Uterus (tissue), 4 donors: Measurements from ENCODE around the gene ROBO2. TPM values are rescaled to one million over a fixed set of nuclear protein-coding genes. Genes with fewer than 3 reads are reported as not detected.

Experiments
- DNase-seq, 2 donors: peaks; one replicate each; pipeline ENCODE4 v3.0.0-alpha.2; 2019 to 2020
- H3K27ac ChIP-seq, 2 donors: fragments of 200-600 bp; sonication (generic); 1 replicate in 1 of 2; 2 replicates in 1 of 2; pipeline ENCODE4 v1.5.1; 2016 to 2018
- H3K27me3 ChIP-seq, 2 donors: fragments of 200-600 bp; sonication (generic); one replicate each; pipeline ENCODE4 v1.5.1; 2018 to 2019; ENCODE audit warnings: control low read depth in 1 of 2
- H3K36me3 ChIP-seq, 2 donors: fragments of 200-600 bp; sonication (generic); one replicate each; pipeline ENCODE4 v1.5.1; 2019; ENCODE audit warnings: control low read depth in 1 of 2
- H3K4me1 ChIP-seq, 2 donors: fragments of 200-600 bp; sonication (generic); one replicate each; pipeline ENCODE4 v1.5.1; 2018 to 2019; ENCODE audit warnings: control low read depth in 1 of 2
- H3K4me3 ChIP-seq, 2 donors: fragments of 200-600 bp; sonication (generic); 1 replicate in 1 of 2; 2 replicates in 1 of 2; pipeline ENCODE4 v1.5.1; 2018 to 2019; ENCODE audit warnings: mild to moderate bottlenecking in 1 of 2
- H3K9me3 ChIP-seq, 2 donors: fragments of 200-600 bp; sonication (generic); one replicate each; pipeline ENCODE4 v1.5.1; 2019; ENCODE audit warnings: control low read depth in 1 of 2
- POLR2A ChIP-seq, 2 donors: fragments of 450-650 bp; IDR thresholded peaks; one replicate each; pipeline ENCODE4 v1.6.1; 2016; ENCODE audit warnings: antibody characterized with exemption in 2 of 2, mild to moderate bottlenecking in 1 of 2, moderate library complexity in 1 of 2
- intact Hi-C: fragments of 100-400 bp; cut with DNase I; formaldehyde crosslinking; loops from one replicate; pipeline ENCODE4 v1.15.1; 2023; ENCODE audit warnings: low total_unique reads
- total RNA-seq, 4 donors: library from RNA; depleted of rRNA in 3 of 4; stranded (reverse); fragments of >200 nt in 3 of 4; gene quantifications; one replicate each; pipeline versions ENCODE4 v1.1.0 to v1.2.4, GENCODE V29; 2014 to 2023
- TF ChIP-seq, protein P1 (sequence below), 4 experiments: fragments of 200-600 bp in 2 of 4; fragments of 450-650 bp in 2 of 4; sonication (generic) in 2 of 4; IDR thresholded peaks; one replicate each; pipeline ENCODE4 v1.5.1; 2016 to 2019; ENCODE audit warnings: antibody characterized with exemption in 4 of 4, mild to moderate bottlenecking in 2 of 4, moderate library complexity in 1 of 4
- donor health status: DM: yes; HTN: yes; CAD: no.

ROBO2 gene
- total RNA-seq, 4 donors from 2014 or later, result 0.26 to 51.3 (median 0.49) TPM; not detected in 1

DNA sequence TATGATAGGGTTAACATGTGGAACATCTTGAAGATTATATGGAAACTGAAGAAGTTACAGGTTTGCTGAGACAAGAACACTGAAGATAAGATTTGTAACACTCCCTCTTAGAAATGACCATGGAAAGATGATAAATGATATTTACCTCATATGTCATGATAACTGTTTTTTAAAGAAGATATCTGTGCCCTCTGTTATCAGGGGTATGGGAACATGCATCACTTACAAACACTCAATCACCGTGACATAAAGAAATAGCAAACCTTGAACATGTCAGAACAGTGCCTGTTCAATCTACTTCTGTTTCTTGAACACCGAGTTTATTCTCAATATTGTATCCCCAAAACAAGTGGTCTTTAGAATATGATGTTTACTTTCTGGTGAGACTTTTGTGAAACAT is 149.4 kb downstream of the ROBO2 start:
- Histone ChIP-seq H3K27me3 (no peaks in the 10 kb centered on the region), H3K9me3 (no peaks in the 10 kb centered on the region), H3K36me3 (no peaks in the 10 kb centered on the region), H3K4me1 (no peaks in the 10 kb centered on the region), H3K27ac (no peak overlapping the region), H3K4me3 (no peak overlapping the region)
- DNase-seq, result no peak
- TF ChIP-seq POLR2A (IDR thresholded peaks at IDR 0.05), result no peak
- TF ChIP-seq, protein P1, sequence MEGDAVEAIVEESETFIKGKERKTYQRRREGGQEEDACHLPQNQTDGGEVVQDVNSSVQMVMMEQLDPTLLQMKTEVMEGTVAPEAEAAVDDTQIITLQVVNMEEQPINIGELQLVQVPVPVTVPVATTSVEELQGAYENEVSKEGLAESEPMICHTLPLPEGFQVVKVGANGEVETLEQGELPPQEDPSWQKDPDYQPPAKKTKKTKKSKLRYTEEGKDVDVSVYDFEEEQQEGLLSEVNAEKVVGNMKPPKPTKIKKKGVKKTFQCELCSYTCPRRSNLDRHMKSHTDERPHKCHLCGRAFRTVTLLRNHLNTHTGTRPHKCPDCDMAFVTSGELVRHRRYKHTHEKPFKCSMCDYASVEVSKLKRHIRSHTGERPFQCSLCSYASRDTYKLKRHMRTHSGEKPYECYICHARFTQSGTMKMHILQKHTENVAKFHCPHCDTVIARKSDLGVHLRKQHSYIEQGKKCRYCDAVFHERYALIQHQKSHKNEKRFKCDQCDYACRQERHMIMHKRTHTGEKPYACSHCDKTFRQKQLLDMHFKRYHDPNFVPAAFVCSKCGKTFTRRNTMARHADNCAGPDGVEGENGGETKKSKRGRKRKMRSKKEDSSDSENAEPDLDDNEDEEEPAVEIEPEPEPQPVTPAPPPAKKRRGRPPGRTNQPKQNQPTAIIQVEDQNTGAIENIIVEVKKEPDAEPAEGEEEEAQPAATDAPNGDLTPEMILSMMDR (IDR thresholded peaks at IDR 0.05), result no peak
- intact Hi-C loops, result no loop called here

GRCh38 chr3:77189684-77190083 is 149.8 kb downstream of the ROBO2 start:
- no peaks in the 10 kb centered on the region for H3K9me3 ChIP-seq
- H3K4me1 ChIP-seq, result no peaks in the 10 kb centered on the region
- peak overlapping the region in 1 of 2 donors; percentile 6 for H3K27ac ChIP-seq
- no peaks in the 10 kb centered on the region for H3K27me3 ChIP-seq
- H3K36me3 ChIP-seq, result no peaks in the 10 kb centered on the region
- no peak for DNase-seq
- H3K4me3 ChIP-seq, result no peak overlapping the region
- TF ChIP-seq, protein P1 (IDR thresholded peaks at IDR 0.05), result no peak
- no peak for TF ChIP-seq POLR2A (IDR thresholded peaks at IDR 0.05)
- intact Hi-C loops, result no loop called here

DNA sequence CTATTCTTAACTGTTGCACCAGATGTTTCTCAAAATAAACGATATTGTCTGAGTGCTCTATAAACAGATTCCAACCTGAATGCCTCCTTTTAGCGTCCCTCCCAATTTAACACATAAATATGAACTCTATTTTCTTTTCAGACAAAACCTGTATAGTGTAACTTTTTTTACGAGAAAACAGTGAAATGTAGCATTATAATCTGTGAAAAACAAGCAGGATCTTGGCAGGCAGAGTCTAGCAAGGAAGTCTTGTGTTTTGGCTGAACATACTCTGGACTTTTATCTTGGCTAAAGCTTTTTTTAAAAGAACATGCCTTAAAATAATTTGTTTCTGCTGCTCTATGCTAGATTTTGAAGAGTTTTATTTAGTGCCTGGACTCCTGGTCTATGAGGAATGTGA is 150.5 kb downstream of the ROBO2 start:
- H3K36me3 ChIP-seq, result no peaks in the 10 kb centered on the region
- no peaks in the 10 kb centered on the region for H3K27me3 ChIP-seq
- intact Hi-C loops, result no loop called here
- peak overlapping the region; percentile 6 to 11 for H3K27ac ChIP-seq
- no peaks in the 10 kb centered on the region for H3K4me1 ChIP-seq
- no peak for TF ChIP-seq POLR2A (IDR thresholded peaks at IDR 0.05)
- TF ChIP-seq, protein P1 (IDR thresholded peaks at IDR 0.05), result no peak
- no peak for DNase-seq
- H3K9me3 ChIP-seq, result no peaks in the 10 kb centered on the region
- H3K4me3 ChIP-seq, result no peak overlapping the region

- DNase-seq, result no peak
- Histone ChIP-seq H3K9me3 (no peaks in the 10 kb centered on the region), H3K27me3 (no peaks in the 10 kb centered on the region), H3K4me1 (no peaks in the 10 kb centered on the region), H3K36me3 (no peaks in the 10 kb centered on the region), H3K4me3 (no peak overlapping the region), H3K27ac (peak overlapping the region in 1 of 2 donors; percentile 6)
- TF ChIP-seq POLR2A (IDR thresholded peaks at IDR 0.05), result no peak
- TF ChIP-seq, protein P1 (IDR thresholded peaks at IDR 0.05), result no peak
- intact Hi-C loops, result no loop called here
Measured at GRCh38 chr3:77191014-77191413, 151.1 kb downstream of the ROBO2 start.

DNA sequence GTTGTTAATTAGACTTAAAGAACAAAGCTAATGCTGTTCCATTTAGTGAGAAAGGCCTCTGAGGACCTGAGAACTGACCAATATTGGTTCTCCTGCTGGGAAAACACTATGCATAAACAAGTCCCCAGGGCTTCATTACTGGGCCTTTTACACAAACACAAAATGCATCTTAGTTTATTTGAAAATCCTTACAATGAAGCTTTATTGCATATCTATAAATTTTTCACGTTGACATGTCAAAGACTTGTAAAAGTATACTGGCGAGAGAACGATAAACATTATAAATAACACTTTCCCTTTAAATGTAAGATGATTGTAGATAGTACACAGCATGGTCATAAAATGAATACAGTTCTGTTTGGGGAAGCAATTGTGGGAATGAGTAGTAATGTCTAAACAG is 151.7 kb downstream of the ROBO2 start:
- no peak for TF ChIP-seq POLR2A (IDR thresholded peaks at IDR 0.05)
- TF ChIP-seq, protein P1 (IDR thresholded peaks at IDR 0.05), result no peak
- Histone ChIP-seq H3K27ac (no peak overlapping the region), H3K4me1 (no peaks in the 10 kb centered on the region), H3K27me3 (no peaks in the 10 kb centered on the region), H3K36me3 (no peaks in the 10 kb centered on the region), H3K4me3 (no peak overlapping the region), H3K9me3 (no peaks in the 10 kb centered on the region)
- DNase-seq, result no peak
- intact Hi-C loops, result no loop called here
